GM23338 (cell line): ENCODE measurements around the gene SLC22A17.

ENCODE experiments used
- CREB1 ChIP-seq: fragments of 250-450 bp; sonication (Bioruptor Pico); IDR thresholded peaks from 2 replicates; pipeline ENCODE4 v1.5.0; 2020; ENCODE audit warnings: low read depth, mild to moderate bottlenecking, moderate library complexity
- CTCF ChIP-seq, 2 experiments: fragments of 200-600 bp in 1 of 2; sonication (generic) in 1 of 2; conservative IDR thresholded peaks; 2 replicates each; pipeline versions ENCODE4 v1.5.1 to v1.6.1; 2016 to 2017; ENCODE audit warnings: antibody characterized with exemption in 2 of 2, low read depth in 2 of 2, mild to moderate bottlenecking in 2 of 2, moderate library complexity in 1 of 2
- EZH2 ChIP-seq: fragments of 200-600 bp; sonication (generic); IDR thresholded peaks from one replicate; pipeline ENCODE4 v1.8.0; 2017; ENCODE audit warnings: antibody characterized with exemption, mild to moderate bottlenecking, low read depth; ENCODE audit not compliant: unreplicated experiment
- EZH2phosphoT487 ChIP-seq: fragments of 200-600 bp; sonication (generic); IDR thresholded peaks from one replicate; pipeline ENCODE4 v1.8.1; 2018; ENCODE audit warnings: antibody characterized with exemption; ENCODE audit not compliant: unreplicated experiment
- JUNB ChIP-seq: IDR thresholded peaks from one replicate; pipeline ENCODE4 v1.6.1; 2016; ENCODE audit warnings: antibody characterized with exemption; ENCODE audit not compliant: unreplicated experiment
- POLR2AphosphoS5 ChIP-seq: IDR thresholded peaks from 2 replicates; pipeline ENCODE4 v1.6.1; 2016; ENCODE audit warnings: antibody characterized with exemption, low read depth
- REST ChIP-seq: IDR thresholded peaks from one replicate; pipeline ENCODE4 v1.6.1; 2018; ENCODE audit warnings: antibody characterized with exemption; ENCODE audit not compliant: unreplicated experiment
- ZNF114 ChIP-seq: fragments of 250-450 bp; sonication (Bioruptor Pico); IDR thresholded peaks from 2 replicates; pipeline ENCODE4 v1.5.0; 2020; ENCODE audit warnings: mild to moderate bottlenecking, moderate library complexity
- ZNF331 ChIP-seq: fragments of 250-450 bp; sonication (Bioruptor Pico); IDR thresholded peaks from 2 replicates; pipeline ENCODE4 v1.5.0; 2020; ENCODE audit warnings: low read depth, mild to moderate bottlenecking, moderate library complexity
- ZNF462 ChIP-seq: fragments of 250-450 bp; sonication (Bioruptor Pico); IDR thresholded peaks from 2 replicates; pipeline ENCODE4 v1.5.0; 2020; ENCODE audit warnings: mild to moderate bottlenecking, moderate library complexity

- TF ChIP-seq CTCF (conservative IDR thresholded peaks at IDR 0.05; ENCODE audit: low read depth in 2 of 2) (peak; percentile 25 to 59), REST (no peak), EZH2phosphoT487 (no peak), POLR2AphosphoS5 (no peak), ZNF114 (no peak), JUNB (no peak), EZH2 (no peak), ZNF331 (CRISPR knock-in tag) (no peak), CREB1 (CRISPR knock-in tag) (no peak), ZNF462 (no peak)
These were observed 794 bp downstream of the SLC22A17 start for GRCh38 chr14:23351681-23352505.
